ENCODE data around the gene NDUFS6.

DNA sequence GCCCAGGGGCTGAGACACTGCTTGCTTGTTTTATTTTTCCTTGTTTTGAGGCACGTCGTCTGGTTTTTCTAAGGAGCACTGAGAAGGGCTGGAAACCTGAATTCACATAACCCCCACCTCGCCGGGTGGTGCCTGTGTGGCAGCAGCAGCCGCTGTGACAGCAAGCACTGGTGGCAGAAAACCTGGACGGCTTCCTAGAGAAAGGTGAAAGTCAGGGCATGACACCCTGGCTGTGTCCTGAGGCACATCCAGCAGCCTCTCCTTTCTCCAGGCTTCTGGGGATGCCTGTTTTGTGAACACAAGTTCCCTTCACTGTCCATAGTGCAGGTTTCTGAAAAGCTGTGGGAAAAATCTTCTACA is 30.8 kb upstream of the NDUFS6 start:
- TF ChIP-seq, protein P1, sequence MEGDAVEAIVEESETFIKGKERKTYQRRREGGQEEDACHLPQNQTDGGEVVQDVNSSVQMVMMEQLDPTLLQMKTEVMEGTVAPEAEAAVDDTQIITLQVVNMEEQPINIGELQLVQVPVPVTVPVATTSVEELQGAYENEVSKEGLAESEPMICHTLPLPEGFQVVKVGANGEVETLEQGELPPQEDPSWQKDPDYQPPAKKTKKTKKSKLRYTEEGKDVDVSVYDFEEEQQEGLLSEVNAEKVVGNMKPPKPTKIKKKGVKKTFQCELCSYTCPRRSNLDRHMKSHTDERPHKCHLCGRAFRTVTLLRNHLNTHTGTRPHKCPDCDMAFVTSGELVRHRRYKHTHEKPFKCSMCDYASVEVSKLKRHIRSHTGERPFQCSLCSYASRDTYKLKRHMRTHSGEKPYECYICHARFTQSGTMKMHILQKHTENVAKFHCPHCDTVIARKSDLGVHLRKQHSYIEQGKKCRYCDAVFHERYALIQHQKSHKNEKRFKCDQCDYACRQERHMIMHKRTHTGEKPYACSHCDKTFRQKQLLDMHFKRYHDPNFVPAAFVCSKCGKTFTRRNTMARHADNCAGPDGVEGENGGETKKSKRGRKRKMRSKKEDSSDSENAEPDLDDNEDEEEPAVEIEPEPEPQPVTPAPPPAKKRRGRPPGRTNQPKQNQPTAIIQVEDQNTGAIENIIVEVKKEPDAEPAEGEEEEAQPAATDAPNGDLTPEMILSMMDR (IDR thresholded peaks at IDR 0.05) = no peak
- TF ChIP-seq POLR2A (IDR thresholded peaks at IDR 0.05) = no peak
- no peak for TF ChIP-seq EP300 (IDR thresholded peaks at IDR 0.05)
